ENCODE measurements around the gene CERCAM. TPM values are rescaled to one million over a fixed set of nuclear protein-coding genes. Genes with fewer than 3 reads are reported as not detected.

Gene CERCAM
- total RNA-seq, 6 donors from 2014 or later: 9.2 to 47.1 (median 15.4) TPM

DNA sequence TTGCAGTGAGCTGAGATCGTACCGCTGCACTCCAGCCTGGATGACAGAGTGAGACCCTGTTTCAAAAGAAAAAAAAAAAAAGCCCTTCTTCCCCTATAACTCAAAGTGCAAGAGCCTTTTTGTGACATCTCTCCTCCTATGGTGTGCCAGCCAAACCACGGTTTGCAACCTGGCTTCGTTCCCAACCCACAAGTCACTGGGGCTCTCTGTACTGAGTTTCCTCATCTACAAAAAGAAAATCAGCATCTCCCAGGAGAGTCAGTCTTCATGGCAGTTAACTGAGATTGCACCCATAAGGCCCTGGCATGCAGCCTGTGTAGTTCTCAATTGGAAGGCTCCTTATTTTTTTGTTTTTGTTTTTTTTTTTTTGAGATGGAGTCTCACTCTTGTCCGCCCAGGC, 49.9 kb downstream of the CERCAM start:
- Histone ChIP-seq H3K4me3 (no peak overlapping the region), H3K4me1 (no peaks in the 10 kb centered on the region), H3K27ac (no peak overlapping the region), H3K36me3 (peaks cover 0 to 55% (median 28%) of the 10 kb centered on the region in 4 donors), H3K9me3 (no peaks in the 10 kb centered on the region), H3K27me3 (no peaks in the 10 kb centered on the region)
- DNase-seq (no peak), ATAC-seq (ENCODE audit: low FRiP score in 2 of 2) (no peak)
- no peak for TF ChIP-seq POLR2A (IDR thresholded peaks at IDR 0.05)
- TF ChIP-seq POLR2AphosphoS5 (IDR thresholded peaks at IDR 0.05): no peak
- TF ChIP-seq CTCF (IDR thresholded peaks at IDR 0.05): no peak
- WGBS, 2 donors: 54 to 57% methylated on average over 3 to 5 of the region's 5 CpGs

GRCh38 chr9:128473104-128473503, 52.4 kb downstream of the CERCAM start:
- peaks cover 0 to 59% (median 35%) of the 10 kb centered on the region in 4 donors for H3K36me3 ChIP-seq
- TF ChIP-seq EP300 (IDR thresholded peaks at IDR 0.05) (no peak), POLR2AphosphoS5 (IDR thresholded peaks at IDR 0.05) (no peak), CTCF (IDR thresholded peaks at IDR 0.05) (no peak), POLR2A (IDR thresholded peaks at IDR 0.05) (no peak)
- DNase-seq (no peak), ATAC-seq (ENCODE audit: low FRiP score in 2 of 2) (no peak)
- no peaks in the 10 kb centered on the region for H3K27me3 ChIP-seq
- H3K4me3 ChIP-seq: no peak overlapping the region
- no peak overlapping the region for H3K27ac ChIP-seq
- 92 to 100% methylated on average over 5 of the region's 5 CpGs for WGBS, 2 donors
- no peaks in the 10 kb centered on the region for H3K4me1 ChIP-seq
- no peaks in the 10 kb centered on the region for H3K9me3 ChIP-seq

GRCh38 chr9:128475867-128476266, 55.2 kb downstream of the CERCAM start:
- Histone ChIP-seq H3K27ac (no peak overlapping the region), H3K9me3 (no peaks in the 10 kb centered on the region), H3K4me1 (no peaks in the 10 kb centered on the region), H3K36me3 (peaks cover 0 to 67% (median 38%) of the 10 kb centered on the region in 4 donors), H3K4me3 (no peak overlapping the region), H3K27me3 (no peaks in the 10 kb centered on the region)
- 96 to 98% methylated on average over 7 of the region's 7 CpGs for WGBS, 2 donors
- ATAC-seq (ENCODE audit: low FRiP score in 2 of 2) (no peak), DNase-seq (no peak)
- no peak for TF ChIP-seq CTCF (IDR thresholded peaks at IDR 0.05)
- TF ChIP-seq POLR2A (IDR thresholded peaks at IDR 0.05): no peak
- no peak for TF ChIP-seq POLR2AphosphoS5 (IDR thresholded peaks at IDR 0.05)
- no peak for TF ChIP-seq EP300 (IDR thresholded peaks at IDR 0.05)

DNA sequence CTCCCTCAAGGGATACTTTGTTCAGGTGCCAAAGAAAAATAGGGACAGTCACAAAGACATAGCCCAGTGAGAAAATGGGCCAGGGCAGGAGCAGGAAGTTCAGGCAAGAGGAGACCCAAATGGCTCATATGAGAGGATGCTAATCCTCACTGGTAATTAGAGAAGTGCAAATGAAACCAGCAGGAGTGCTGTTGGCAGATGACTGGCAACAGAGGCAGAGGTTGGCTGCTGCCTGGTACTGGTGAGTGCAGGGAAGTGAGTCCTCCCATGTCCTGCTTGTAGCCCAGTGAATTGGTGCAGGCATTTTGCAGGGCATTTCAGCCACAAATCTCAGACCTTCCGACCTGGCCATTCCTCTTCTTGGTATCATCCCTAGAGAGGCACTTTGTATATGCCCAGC, 58.6 kb downstream of the CERCAM start:
- Histone ChIP-seq H3K4me1 (no peaks in the 10 kb centered on the region), H3K4me3 (no peak overlapping the region), H3K27ac (no peak overlapping the region), H3K27me3 (no peaks in the 10 kb centered on the region), H3K36me3 (peaks cover 7 to 84% (median 37%) of the 10 kb centered on the region in 4 donors), H3K9me3 (no peaks in the 10 kb centered on the region)
- no peak for TF ChIP-seq POLR2AphosphoS5 (IDR thresholded peaks at IDR 0.05)
- TF ChIP-seq EP300 (IDR thresholded peaks at IDR 0.05): no peak
- no peak for TF ChIP-seq POLR2A (IDR thresholded peaks at IDR 0.05)
- 100% methylated on average over 1 of the region's 1 CpG for WGBS, 2 donors
- ATAC-seq (ENCODE audit: low FRiP score in 2 of 2) (no peak), DNase-seq (no peak)

DNA sequence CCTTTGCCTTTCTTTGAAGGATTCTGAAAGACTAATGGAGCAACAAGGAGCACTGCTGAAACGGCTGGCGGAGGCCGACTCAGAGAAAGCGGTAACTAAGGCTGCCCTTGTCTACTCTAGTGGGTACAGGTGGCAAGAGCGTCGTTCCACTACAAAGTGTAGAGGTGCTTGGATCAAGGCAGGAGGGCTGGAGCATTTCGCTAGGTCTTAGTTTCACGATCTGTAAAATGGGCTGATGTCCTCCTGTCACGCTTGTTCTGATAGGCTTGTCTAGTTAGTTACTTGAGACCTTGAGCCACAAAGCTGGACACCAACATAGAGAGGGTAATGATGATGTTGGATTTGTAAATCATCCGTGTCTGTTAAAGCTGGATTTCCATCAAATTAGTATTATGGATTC, 60.9 kb downstream of the CERCAM start:
- Histone ChIP-seq H3K4me1 (no peaks in the 10 kb centered on the region), H3K4me3 (no peak overlapping the region), H3K9me3 (no peaks in the 10 kb centered on the region), H3K27me3 (no peaks in the 10 kb centered on the region), H3K36me3 (peaks cover 19 to 90% (median 55%) of the 10 kb centered on the region in 4 donors), H3K27ac (no peak overlapping the region)
- TF ChIP-seq POLR2AphosphoS5 (IDR thresholded peaks at IDR 0.05) (no peak), CTCF (IDR thresholded peaks at IDR 0.05) (no peak), EP300 (IDR thresholded peaks at IDR 0.05) (no peak), POLR2A (IDR thresholded peaks at IDR 0.05) (no peak)
- no peak for ATAC-seq (ENCODE audit: low FRiP score in 2 of 2)
- DNase-seq: no peak
- WGBS, 2 donors: 97 to 98% methylated on average over 10 of the region's 10 CpGs
